DND-41 (cell line): Measurements from ENCODE around the gene SLC35E2B.

Source experiments
- EZH2 ChIP-seq: IDR thresholded peaks from 3 replicates; pipeline ENCODE4 v1.6.1; 2012; ENCODE audit warnings: borderline replicate concordance, low read depth, mild to moderate bottlenecking, moderate library complexity, low read length, inconsistent platforms; ENCODE audit not compliant: severe bottlenecking
- TF ChIP-seq, protein P1 (sequence below): IDR thresholded peaks from 2 replicates; pipeline ENCODE4 v1.5.1; 2012; ENCODE audit warnings: borderline replicate concordance, low read length, moderate library complexity, mild to moderate bottlenecking; ENCODE audit not compliant: poor library complexity, severe bottlenecking; ENCODE audit errors: extremely low read depth

DNA sequence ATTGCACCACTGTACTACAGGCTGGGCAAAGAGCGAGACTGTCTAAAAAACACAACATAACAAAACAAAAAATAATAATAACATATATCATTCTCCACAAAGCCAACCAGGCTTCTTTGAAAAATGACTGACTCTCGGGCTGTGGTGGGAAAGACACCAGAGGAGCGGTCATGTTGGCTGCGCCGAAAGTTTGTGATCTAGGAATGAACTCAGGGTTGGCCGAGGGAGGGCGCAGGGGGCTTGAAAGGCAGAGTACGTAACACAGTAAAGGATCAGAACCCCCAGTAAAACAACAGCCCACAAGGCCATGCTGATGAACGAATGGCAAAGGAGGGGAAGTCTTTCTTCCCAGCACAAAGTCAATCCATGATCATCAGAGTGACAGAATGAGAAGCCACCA, 4.7 kb downstream of the SLC35E2B start:
- no peak for TF ChIP-seq EZH2
- TF ChIP-seq, protein P1, sequence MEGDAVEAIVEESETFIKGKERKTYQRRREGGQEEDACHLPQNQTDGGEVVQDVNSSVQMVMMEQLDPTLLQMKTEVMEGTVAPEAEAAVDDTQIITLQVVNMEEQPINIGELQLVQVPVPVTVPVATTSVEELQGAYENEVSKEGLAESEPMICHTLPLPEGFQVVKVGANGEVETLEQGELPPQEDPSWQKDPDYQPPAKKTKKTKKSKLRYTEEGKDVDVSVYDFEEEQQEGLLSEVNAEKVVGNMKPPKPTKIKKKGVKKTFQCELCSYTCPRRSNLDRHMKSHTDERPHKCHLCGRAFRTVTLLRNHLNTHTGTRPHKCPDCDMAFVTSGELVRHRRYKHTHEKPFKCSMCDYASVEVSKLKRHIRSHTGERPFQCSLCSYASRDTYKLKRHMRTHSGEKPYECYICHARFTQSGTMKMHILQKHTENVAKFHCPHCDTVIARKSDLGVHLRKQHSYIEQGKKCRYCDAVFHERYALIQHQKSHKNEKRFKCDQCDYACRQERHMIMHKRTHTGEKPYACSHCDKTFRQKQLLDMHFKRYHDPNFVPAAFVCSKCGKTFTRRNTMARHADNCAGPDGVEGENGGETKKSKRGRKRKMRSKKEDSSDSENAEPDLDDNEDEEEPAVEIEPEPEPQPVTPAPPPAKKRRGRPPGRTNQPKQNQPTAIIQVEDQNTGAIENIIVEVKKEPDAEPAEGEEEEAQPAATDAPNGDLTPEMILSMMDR = no peak
